Panc1 (cell line): ENCODE data around the gene PDZD2. TPM values are rescaled to one million over a fixed set of nuclear protein-coding genes. Genes with fewer than 3 reads are reported as not detected.

Source experiments
- ATAC-seq: fragments of 200-7000 bp; cut with Tn5 transposase; 2 replicates; pipeline ENCODE4 v1.9.1; 2020; ENCODE audit warnings: mild to moderate bottlenecking, moderate library complexity
- BruUV-seq: library from RNA; stranded (reverse); fragments of 400-500 nt; replicated peaks from 2 replicates; lab custom pipeline; 2021; lab: Mats Ljungman, UMichigan
- CTCF ChIA-PET: fragments of 300-600 bp; sonication (Branson Sonifier 250); formaldehyde crosslinking; loops from one replicate; lab custom pipeline; 2022; ENCODE audit warnings: antibody characterized with exemption; lab: Charles Lee
- POLR2A ChIA-PET: fragments of 300-600 bp; sonication (Branson Sonifier 250); formaldehyde crosslinking; loops from one replicate; lab custom pipeline; 2022; ENCODE audit warnings: antibody characterized with exemption; lab: Charles Lee
- DNase-seq: peaks from one replicate; pipeline ENCODE4 v3.0.0-alpha.2; 2010; ENCODE audit warnings: low read depth, low spot score
- H3K27ac ChIP-seq: 2 replicates; pipeline ENCODE4 v1.5.1; 2011; ENCODE audit warnings: mild to moderate bottlenecking, low read length, inconsistent platforms
- H3K27me3 ChIP-seq: fragments of 200-500 bp; sonication (Bioruptor generic); 2 replicates; pipeline ENCODE4 v1.6.0; 2014; ENCODE audit warnings: low read length, inconsistent platforms; ENCODE audit not compliant: control insufficient read depth, insufficient read depth
- H3K36me3 ChIP-seq: fragments of 200-500 bp; sonication (Bioruptor generic); 2 replicates; pipeline ENCODE4 v1.5.1; 2014; ENCODE audit warnings: inconsistent platforms, mild to moderate bottlenecking, low read length, moderate library complexity; ENCODE audit not compliant: control insufficient read depth, insufficient read depth
- H3K4me1 ChIP-seq: 2 replicates; pipeline ENCODE4 v1.5.1; 2011; ENCODE audit warnings: inconsistent platforms, mild to moderate bottlenecking, low read length, moderate library complexity; ENCODE audit not compliant: control insufficient read depth, insufficient read depth
- H3K4me3 ChIP-seq, 2 experiments: 2 replicates each; pipeline ENCODE4 v1.5.1; 2011 to 2012; ENCODE audit warnings: low read depth in 2 of 2, low read length in 2 of 2, mild to moderate bottlenecking in 2 of 2, inconsistent platforms in 1 of 2, moderate library complexity in 1 of 2
- H3K9me3 ChIP-seq: fragments of 200-500 bp; sonication (Bioruptor generic); 2 replicates; pipeline ENCODE4 v1.5.1; 2014; ENCODE audit warnings: low read depth, mild to moderate bottlenecking, inconsistent platforms, low read length, moderate library complexity; ENCODE audit not compliant: control insufficient read depth, insufficient read depth
- CTCF ChIP-seq: fragments of 450-650 bp; IDR thresholded peaks from 2 replicates; pipeline ENCODE4 v1.5.1; 2017; ENCODE audit warnings: mild to moderate bottlenecking
- POLR2AphosphoS5 ChIP-seq: IDR thresholded peaks from 2 replicates; pipeline ENCODE4 v1.6.1; 2012; ENCODE audit warnings: mild to moderate bottlenecking, low read depth, low read length, moderate library complexity
- REST ChIP-seq, 2 experiments: IDR thresholded peaks; 2 replicates each; pipeline ENCODE4 v1.6.1; 2011 to 2012; ENCODE audit warnings: low read depth in 2 of 2, control low read depth in 1 of 2, low read length in 1 of 2, mild to moderate bottlenecking in 1 of 2, moderate library complexity in 1 of 2; ENCODE audit not compliant: insufficient read depth in 1 of 2
- SIN3A ChIP-seq: IDR thresholded peaks from 2 replicates; pipeline ENCODE4 v1.6.1; 2012; ENCODE audit warnings: low read depth, mild to moderate bottlenecking, low read length, moderate library complexity, borderline replicate concordance; ENCODE audit not compliant: insufficient read depth
- TCF7L2 ChIP-seq: IDR thresholded peaks from 2 replicates; pipeline ENCODE4 v1.6.1; 2011; ENCODE audit warnings: mild to moderate bottlenecking, low read depth, low read length, inconsistent platforms
- in situ Hi-C: cut with HindIII; loops from 2 replicates; pipeline ENCODE4 v1.10.0; 2016; ENCODE audit warnings: low sequenced_read_pairs, low pct_unique_long_range_greater_than_20kb
- intact Hi-C: fragments of 100-400 bp; cut with micrococcal nuclease; formaldehyde crosslinking; loops from one replicate; pipeline ENCODE4 v1.10.0; 2022; ENCODE audit not compliant: unreplicated experiment
- total RNA-seq: library from RNA; stranded (reverse); gene quantifications from one replicate; pipeline ENCODE4 v1.2.1, GENCODE V29; 2021; ENCODE audit not compliant: unreplicated experiment

Gene PDZD2
- total RNA-seq, 1 experiment from 2014 or later: 0.10 TPM

GRCh38 chr5:31995714-31996113 is 356.8 kb downstream of the PDZD2 start:
- no peaks in the 10 kb centered on the region for H3K36me3 ChIP-seq
- POLR2A ChIA-PET: no interaction called here
- H3K4me3 ChIP-seq: no peak overlapping the region
- H3K27ac ChIP-seq: no peak overlapping the region
- intact Hi-C loops: no loop called here
- in situ Hi-C loops: no loop called here
- CTCF ChIA-PET: no interaction called here
- no peaks in the 10 kb centered on the region for H3K27me3 ChIP-seq
- no peak for ATAC-seq
- H3K9me3 ChIP-seq: no peaks in the 10 kb centered on the region
- no peak for DNase-seq
- no peaks in the 10 kb centered on the region for H3K4me1 ChIP-seq
- no TSS peak for BruUV-seq
- TF ChIP-seq CTCF (no peak), REST (IDR thresholded peaks at IDR 0.05; ENCODE audit: insufficient read depth in 1 of 2, low read depth in 2 of 2, low read length in 1 of 2) (no peak), TCF7L2 (no peak), SIN3A (no peak), POLR2AphosphoS5 (no peak)

- DNase-seq (no peak), ATAC-seq (no peak)
- POLR2A ChIA-PET: no interaction called here
- Histone ChIP-seq H3K36me3 (no peaks in the 10 kb centered on the region), H3K9me3 (no peaks in the 10 kb centered on the region), H3K27me3 (no peaks in the 10 kb centered on the region), H3K27ac (no peak overlapping the region), H3K4me1 (no peaks in the 10 kb centered on the region), H3K4me3 (no peak overlapping the region)
- intact Hi-C loops: no loop called here
- in situ Hi-C loops: no loop called here
- CTCF ChIA-PET: no interaction called here
- no peak for TF ChIP-seq CTCF
- no peak for TF ChIP-seq SIN3A
- no peak for TF ChIP-seq POLR2AphosphoS5
- TF ChIP-seq TCF7L2: no peak
- TF ChIP-seq REST (IDR thresholded peaks at IDR 0.05; ENCODE audit: insufficient read depth in 1 of 2, low read depth in 2 of 2, low read length in 1 of 2): no peak
- BruUV-seq: no TSS peak
Measured at GRCh38 chr5:31996909-31997308, 358.0 kb downstream of the PDZD2 start.
